IMR-90 (cell line): ENCODE data around the gene MRPL45. TPM values are rescaled to one million over a fixed set of nuclear protein-coding genes. Genes with fewer than 3 reads are reported as not detected.

ENCODE experiments used
- ATAC-seq: fragments of 200-7000 bp; cut with Tn5 transposase; 2 replicates; pipeline ENCODE4 v1.9.1; 2020; ENCODE audit warnings: low read depth, mild to moderate bottlenecking, moderate library complexity
- BruUV-seq: library from RNA; stranded (reverse); fragments of 400-500 nt; replicated peaks from 2 replicates; lab custom pipeline; 2021; lab: Mats Ljungman, UMichigan
- CTCF ChIA-PET: fragments of 300-600 bp; formaldehyde crosslinking; extraction: SDS; loops from one replicate; lab custom pipeline; 2021; ENCODE audit warnings: antibody characterized with exemption; lab: Yijun Ruan, JAX
- POLR2A ChIA-PET: fragments of 300-600 bp; sonication (Branson Sonifier 250); formaldehyde crosslinking; loops from one replicate; lab custom pipeline; 2022; ENCODE audit warnings: antibody characterized with exemption; ENCODE audit not compliant: unreplicated experiment; lab: Charles Lee
- DNase-seq: peaks from one replicate; pipeline ENCODE4 v3.0.0; 2013
- H2AFZ ChIP-seq: replicated peaks from 2 replicates; pipeline ENCODE3; 2013; ENCODE audit warnings: low read length, mild to moderate bottlenecking; ENCODE audit not compliant: poor library complexity
- H2AK5ac ChIP-seq: 2 replicates; pipeline ENCODE4 v1.6.1; 2013; ENCODE audit warnings: low read depth, low read length, inconsistent platforms
- H2AK9ac ChIP-seq: replicated peaks from 2 replicates; pipeline ENCODE3; 2013; ENCODE audit warnings: mild to moderate bottlenecking, low read depth, low read length, moderate library complexity; ENCODE audit not compliant: poor library complexity
- H2BK120ac ChIP-seq: 2 replicates; pipeline ENCODE4 v1.6.1; 2013; ENCODE audit warnings: low read depth, low read length, inconsistent platforms
- H2BK15ac ChIP-seq: 3 replicates; pipeline ENCODE4 v1.6.1; 2013; ENCODE audit warnings: low read depth, low read length, inconsistent platforms
- H2BK20ac ChIP-seq: 2 replicates; pipeline ENCODE4 v1.6.1; 2013; ENCODE audit warnings: low read depth, mild to moderate bottlenecking, inconsistent platforms, low read length, moderate library complexity
- H2BK5ac ChIP-seq: 2 replicates; pipeline ENCODE4 v1.6.1; 2013; ENCODE audit warnings: mild to moderate bottlenecking, low read depth, low read length, inconsistent platforms; ENCODE audit not compliant: poor library complexity, severe bottlenecking
- H3K14ac ChIP-seq: replicated peaks from 2 replicates; pipeline ENCODE4 v1.6.1; 2013; ENCODE audit warnings: low read depth, low read length, inconsistent platforms
- H3K18ac ChIP-seq: 2 replicates; pipeline ENCODE4 v1.6.1; 2013; ENCODE audit warnings: low read depth, low read length, control low read depth
- H3K23ac ChIP-seq: 2 replicates; pipeline ENCODE4 v1.6.1; 2013; ENCODE audit warnings: low read depth, low read length, inconsistent platforms
- H3K27ac ChIP-seq: 2 replicates; pipeline ENCODE4 v1.5.1; 2013; ENCODE audit warnings: mild to moderate bottlenecking, control low read depth, low read length; ENCODE audit not compliant: insufficient read depth
- H3K27me3 ChIP-seq: 2 replicates; pipeline ENCODE4 v1.6.1; 2013; ENCODE audit warnings: low read length; ENCODE audit not compliant: control insufficient read depth, insufficient read depth
- H3K36me3 ChIP-seq: 2 replicates; pipeline ENCODE4 v1.6.1; 2013; ENCODE audit warnings: low read length, mixed read lengths; ENCODE audit not compliant: control insufficient read depth, insufficient read depth
- H3K4ac ChIP-seq: 2 replicates; pipeline ENCODE4 v1.6.1; 2013; ENCODE audit warnings: low read depth, low read length, inconsistent platforms
- H3K4me1 ChIP-seq: 2 replicates; pipeline ENCODE4 v1.6.1; 2013; ENCODE audit warnings: low read length, mixed read lengths; ENCODE audit not compliant: control insufficient read depth, insufficient read depth
- H3K4me2 ChIP-seq: 2 replicates; pipeline ENCODE4 v1.6.1; 2013; ENCODE audit warnings: low read depth, mild to moderate bottlenecking, control low read depth, low read length, moderate library complexity
- H3K4me3 ChIP-seq: 2 replicates; pipeline ENCODE4 v1.5.1; 2013; ENCODE audit warnings: low read depth, mild to moderate bottlenecking, control low read depth, low read length, moderate library complexity; ENCODE audit not compliant: insufficient read depth
- H3K56ac ChIP-seq: 2 replicates; pipeline ENCODE4 v1.6.1; 2013; ENCODE audit warnings: low read length, inconsistent platforms; ENCODE audit not compliant: insufficient read depth; ENCODE audit errors: extremely low read depth
- H3K79me1 ChIP-seq, 2 experiments: 2 replicates each; pipeline ENCODE4 v1.6.1; 2013; ENCODE audit warnings: low read length in 2 of 2, inconsistent platforms in 1 of 2, low read depth in 1 of 2
- H3K9ac ChIP-seq: 2 replicates; pipeline ENCODE4 v1.6.1; 2013; ENCODE audit warnings: low read depth, low read length, control low read depth
- H3K9me1 ChIP-seq: 2 replicates; pipeline ENCODE4 v1.6.1; 2013; ENCODE audit warnings: low read length, inconsistent platforms; ENCODE audit not compliant: insufficient read depth
- H3K9me3 ChIP-seq: 2 replicates; pipeline ENCODE4 v1.6.1; 2013; ENCODE audit warnings: low read length; ENCODE audit not compliant: control insufficient read depth, insufficient read depth
- H4K20me1 ChIP-seq: 2 replicates; pipeline ENCODE4 v1.6.1; 2013; ENCODE audit warnings: low read length, inconsistent platforms; ENCODE audit not compliant: insufficient read depth
- H4K5ac ChIP-seq: 2 replicates; pipeline ENCODE4 v1.6.1; 2013; ENCODE audit warnings: mild to moderate bottlenecking, low read depth, low read length, control low read depth
- H4K8ac ChIP-seq, 2 experiments: 2 replicates each; pipeline ENCODE4 v1.6.1; 2013; ENCODE audit warnings: low read depth in 2 of 2, low read length in 2 of 2, control low read depth in 1 of 2, inconsistent platforms in 1 of 2
- H4K91ac ChIP-seq: 2 replicates; pipeline ENCODE4 v1.6.1; 2013; ENCODE audit warnings: low read depth, low read length, inconsistent platforms; ENCODE audit not compliant: insufficient read depth
- BHLHE40 ChIP-seq: fragments of 150-350 bp; IDR thresholded peaks from 2 replicates; pipeline ENCODE4 v1.6.1; 2016; ENCODE audit warnings: mild to moderate bottlenecking, low read depth, low read length
- CHD1 ChIP-seq: IDR thresholded peaks from 2 replicates; pipeline ENCODE4 v1.6.1; 2012; ENCODE audit warnings: low read depth, low read length, improper control_type of control experiment
- MAFK ChIP-seq: IDR thresholded peaks from 2 replicates; pipeline ENCODE4 v1.6.1; 2012; ENCODE audit warnings: low read depth, low read length, improper control_type of control experiment
- MAZ ChIP-seq: IDR thresholded peaks from 2 replicates; pipeline ENCODE4 v1.6.1; 2012; ENCODE audit warnings: low read depth, mild to moderate bottlenecking, low read length, improper control_type of control experiment, moderate library complexity, borderline replicate concordance
- MXI1 ChIP-seq: IDR thresholded peaks from 2 replicates; pipeline ENCODE4 v1.6.1; 2012; ENCODE audit warnings: low read depth, mild to moderate bottlenecking, low read length, moderate library complexity, borderline replicate concordance
- RCOR1 ChIP-seq: IDR thresholded peaks from 2 replicates; pipeline ENCODE4 v1.6.1; 2012; ENCODE audit warnings: mild to moderate bottlenecking, low read length, improper control_type of control experiment; ENCODE audit not compliant: insufficient replicate concordance
- RFX5 ChIP-seq: IDR thresholded peaks from 2 replicates; pipeline ENCODE4 v1.8.0; 2012; ENCODE audit warnings: low read depth, mild to moderate bottlenecking, low read length, moderate library complexity
- WGBS, 2 experiments: methylation state at CpG; one replicate each; pipeline versions ENCODE4 v1.1.5 to v1.1.7; 2013; ENCODE audit warnings: missing lambda C conversion rate in 2 of 2; ENCODE audit not compliant: insufficient read length in 1 of 2; ENCODE audit errors: extremely low coverage in 2 of 2; 5-methylcytosine and 5-hydroxymethylcytosine counted together
- dilution Hi-C: fragments of 300-500 bp; cut with HindIII; formaldehyde crosslinking; loops from one replicate; pipeline ENCODE4 v1.14.3; 2018; ENCODE audit warnings: low sequenced_read_pairs; ENCODE audit not compliant: unreplicated experiment
- in situ Hi-C: fragments of 300-500 bp; cut with MboI; formaldehyde crosslinking; loops from 3 replicates; pipeline ENCODE4 v1.14.3; 2019; ENCODE audit warnings: low sequenced_read_pairs, inconsistent platforms, mixed read lengths
- intact Hi-C: fragments of 100-400 bp; cut with micrococcal nuclease; formaldehyde crosslinking; loops from 2 replicates; pipeline ENCODE4 v1.10.0; 2022
- polyA plus RNA-seq, 3 experiments: library from polyadenylated mRNA; depleted of rRNA; stranded (reverse); fragments of >200 nt; gene quantifications; 2 replicates each; pipeline ENCODE4 v1.2.3, GENCODE V29; 2012; ENCODE audit warnings: low replicate concordance in 1 of 3
- total RNA-seq: library from RNA; depleted of rRNA; stranded (reverse); fragments of >200 nt; gene quantifications from 2 replicates; pipeline ENCODE4 v1.2.3, GENCODE V29; 2012
- TF ChIP-seq, protein P1 (sequence below): fragments of 150-350 bp; IDR thresholded peaks from 2 replicates; pipeline ENCODE4 v1.6.1; 2016; ENCODE audit warnings: low read depth, mild to moderate bottlenecking, low read length, moderate library complexity, borderline replicate concordance

Gene MRPL45
- total and polyA plus RNA-seq, 2 of the 4 experiments (the other 2 are of a cell fraction): 39.6 to 46.8 TPM

- ChIA-PET POLR2A (no interaction called here), CTCF (interaction anchor here (1.2 kb wide), 1 partner anchor 22 kb away, joined by 3 read pairs; no protein-coding TSS in a partner anchor)
- Histone ChIP-seq H2BK20ac (no peak overlapping the region), H4K91ac (no peak overlapping the region), H3K9me1 (0 out of 2 replicates have a peak, but pooled peaks cover 5% of the 10 kb centered on the region), H2BK15ac (no peak overlapping the region), H2BK5ac (no peak overlapping the region), H2AK5ac (no peak overlapping the region), H3K36me3 (peaks cover 5% of the 10 kb centered on the region; the same call in 1 of the 2 replicates), H2AFZ (no peak overlapping the region), H3K14ac (no peak overlapping the region), H3K56ac (no peak overlapping the region), H3K23ac (no peak overlapping the region), H3K4ac (no peak overlapping the region), H3K18ac (no peak overlapping the region), H3K4me2 (no peak overlapping the region), H3K79me1 (no peaks in the 10 kb centered on the region; a peak in 1 of 4 replicates), H2BK120ac (no peak overlapping the region), H4K5ac (no peak overlapping the region), H3K9me3 (no peaks in the 10 kb centered on the region), H4K8ac (no peak overlapping the region), H3K27ac (no peak overlapping the region), H3K4me1 (peaks cover 12% of the 10 kb centered on the region), H2AK9ac (no peak overlapping the region), H3K9ac (no peak overlapping the region), H3K27me3 (peaks cover 33% of the 10 kb centered on the region), H4K20me1 (no peaks in the 10 kb centered on the region; the same call in 1 of the 2 replicates), H3K4me3 (no peak overlapping the region)
- intact Hi-C loops (no loop called here), in situ Hi-C loops (no loop called here), dilution Hi-C loops (no loop called here)
- ATAC-seq (no peak), DNase-seq (no peak)
- BruUV-seq: no TSS peak
- TF ChIP-seq CHD1: no peak
- TF ChIP-seq MAZ: no peak
- no peak for TF ChIP-seq MXI1
- TF ChIP-seq, protein P1, sequence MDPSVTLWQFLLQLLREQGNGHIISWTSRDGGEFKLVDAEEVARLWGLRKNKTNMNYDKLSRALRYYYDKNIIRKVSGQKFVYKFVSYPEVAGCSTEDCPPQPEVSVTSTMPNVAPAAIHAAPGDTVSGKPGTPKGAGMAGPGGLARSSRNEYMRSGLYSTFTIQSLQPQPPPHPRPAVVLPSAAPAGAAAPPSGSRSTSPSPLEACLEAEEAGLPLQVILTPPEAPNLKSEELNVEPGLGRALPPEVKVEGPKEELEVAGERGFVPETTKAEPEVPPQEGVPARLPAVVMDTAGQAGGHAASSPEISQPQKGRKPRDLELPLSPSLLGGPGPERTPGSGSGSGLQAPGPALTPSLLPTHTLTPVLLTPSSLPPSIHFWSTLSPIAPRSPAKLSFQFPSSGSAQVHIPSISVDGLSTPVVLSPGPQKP: no peak
- TF ChIP-seq BHLHE40: no peak
- no peak for TF ChIP-seq MAFK
- TF ChIP-seq RFX5: no peak
- no peak for TF ChIP-seq RCOR1
- WGBS, 2 experiments: 91% methylated on average over 4 of the region's 8 CpGs; no CpG with 5 or more reads in 1 of the 2 experiments
Measured at GRCh38 chr17:38326996-38327792, 30.2 kb downstream of the MRPL45 start.
